Measurements from ENCODE around the gene IGF2R.
A peak's percentile ranks its signal among the peaks of the same experiment; 100 is the strongest.
"Not testable (repeated sequence)": the region's sequence is repeated elsewhere in the genome, so short reads cannot be mapped to it uniquely, and the experiment has no call there.

The IGF2R gene

DNA sequence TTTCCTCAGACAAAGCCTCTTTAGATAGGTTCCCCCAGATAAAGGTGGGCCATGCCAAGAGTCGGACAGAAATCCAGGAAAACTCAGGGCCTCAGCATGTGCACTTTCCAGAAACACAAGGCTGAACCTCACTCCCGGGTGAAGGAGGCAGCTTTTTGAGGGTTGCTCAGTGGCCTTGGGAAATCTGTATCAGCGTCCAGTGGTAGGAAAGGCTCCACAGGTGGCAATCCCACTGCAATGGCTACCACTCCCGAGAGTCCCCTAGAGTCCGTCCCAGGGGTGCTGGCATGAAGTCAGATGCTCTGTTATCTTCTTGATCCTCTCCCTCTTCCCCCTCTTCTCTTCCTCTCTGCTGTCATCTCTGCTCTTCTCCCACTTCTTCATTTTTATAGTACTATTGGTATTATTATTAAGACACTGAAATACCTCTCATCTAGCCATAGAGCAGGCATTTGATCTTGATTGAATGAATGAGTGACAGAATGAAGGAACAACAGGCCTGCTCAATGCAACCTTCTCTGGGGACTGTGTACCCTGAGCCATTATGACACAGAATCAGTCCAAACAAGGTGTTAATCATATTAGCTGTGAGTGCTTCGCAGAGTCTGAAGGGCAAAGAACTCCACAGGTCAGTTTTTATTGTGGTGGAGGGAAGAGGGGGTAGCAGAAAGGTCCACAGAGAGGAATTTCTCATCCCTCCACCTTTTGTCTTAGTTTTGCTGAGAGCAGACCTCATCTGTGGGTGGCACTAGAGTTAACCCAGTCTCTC, 166.1 kb downstream of the IGF2R start:
- no peak for TF ChIP-seq CTCF (IDR thresholded peaks at IDR 0.05; ENCODE audit: insufficient read depth, missing control alignments)
- FAIRE-seq, result no peak
- DNase-seq (ENCODE audit: insufficient read length, low spot score), result no peak

DNA sequence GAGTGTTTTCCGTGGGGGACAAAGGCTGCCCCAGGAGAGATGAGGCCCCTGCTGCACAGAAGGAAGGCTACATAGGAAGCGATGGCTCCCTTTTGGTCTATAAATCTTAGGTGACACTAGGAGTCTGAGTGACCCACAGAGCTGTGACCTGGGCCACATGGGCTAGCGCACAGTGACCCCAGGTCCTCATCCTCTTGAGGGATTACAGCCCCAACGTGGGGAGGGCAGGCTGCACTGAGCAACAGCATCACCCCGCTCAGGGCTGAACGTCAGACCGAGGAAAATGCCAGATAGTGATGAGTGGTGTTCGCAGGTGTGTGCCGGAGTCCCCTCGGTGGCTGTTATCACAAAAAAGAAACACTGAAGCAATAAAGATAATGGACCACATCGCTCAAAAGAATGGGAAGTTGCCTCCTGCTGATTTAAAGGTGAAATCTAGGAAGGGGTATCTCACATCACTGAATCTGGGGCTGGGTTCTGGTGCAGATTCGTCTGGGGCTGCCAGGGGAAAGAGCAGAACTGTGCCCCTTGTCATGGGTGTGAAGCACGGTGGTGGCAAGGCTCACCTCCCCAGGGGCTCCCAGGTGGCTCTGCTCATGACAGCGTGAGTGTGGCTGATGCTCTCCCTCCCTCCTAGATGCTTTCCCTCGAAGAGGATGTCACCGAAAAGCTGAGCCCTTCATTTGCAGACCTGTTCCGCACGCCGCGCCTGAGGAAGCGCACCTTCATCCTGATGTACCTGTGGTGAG, 167.2 kb downstream of the IGF2R start:
- FAIRE-seq, result no peak
- TF ChIP-seq CTCF (IDR thresholded peaks at IDR 0.05; ENCODE audit: insufficient read depth, missing control alignments), result no peak
- no peak for DNase-seq (ENCODE audit: insufficient read length, low spot score)

- no peak for TF ChIP-seq CTCF (IDR thresholded peaks at IDR 0.05; ENCODE audit: insufficient read depth, missing control alignments)
- DNase-seq (ENCODE audit: insufficient read length, low spot score) (no peak), FAIRE-seq (no peak)
Measured at GRCh38 chr6:160137130-160137988, 168.5 kb downstream of the IGF2R start.

DNA sequence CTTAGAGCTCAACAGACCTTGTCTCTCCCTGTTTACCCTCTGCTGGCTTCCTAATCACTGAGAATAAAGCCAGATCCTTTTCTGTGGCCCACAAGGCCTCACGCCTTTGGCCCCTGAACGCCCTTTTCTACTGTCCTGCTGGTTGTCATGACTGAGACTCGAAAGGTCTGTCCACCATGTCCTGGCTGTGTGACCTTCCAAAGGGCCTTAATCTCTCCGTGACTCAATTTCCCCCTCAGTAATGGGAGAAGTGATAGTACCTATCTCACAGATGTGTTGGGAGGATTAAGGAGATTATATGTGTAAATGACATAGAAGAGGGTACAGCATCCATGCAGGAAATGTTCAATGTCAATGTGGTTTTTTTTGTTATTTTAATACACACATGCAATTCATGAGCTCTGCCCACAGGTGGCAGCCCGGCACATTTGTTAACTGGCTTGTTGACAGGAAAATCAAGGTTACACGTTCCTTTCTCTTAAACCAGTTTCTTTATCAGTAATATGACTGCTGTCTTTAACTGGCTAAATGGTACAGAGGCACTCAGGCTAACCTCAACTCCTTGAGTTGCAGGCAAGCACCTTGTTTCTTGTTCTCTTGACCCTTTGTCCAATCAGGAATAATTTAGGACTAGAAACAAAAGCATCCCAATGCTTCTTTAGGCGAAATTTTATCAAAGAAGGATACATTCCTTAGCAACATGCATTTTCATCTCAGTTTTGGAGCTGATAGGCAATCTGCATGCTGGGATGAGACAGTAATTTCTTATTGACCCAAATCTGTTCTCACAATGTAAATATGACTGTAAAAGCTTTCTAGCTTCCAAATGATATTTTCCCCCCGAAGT, 169.3 kb downstream of the IGF2R start:
- peak; percentile 80 for TF ChIP-seq CTCF (IDR thresholded peaks at IDR 0.05; ENCODE audit: insufficient read depth, missing control alignments)
- no peak for DNase-seq (ENCODE audit: insufficient read length, low spot score)
- no peak for FAIRE-seq

- DNase-seq (ENCODE audit: insufficient read length, low spot score) (no peak), FAIRE-seq (no peak)
- no peak for TF ChIP-seq CTCF (IDR thresholded peaks at IDR 0.05; ENCODE audit: insufficient read depth, missing control alignments)
Measured at GRCh38 chr6:160138839-160139419, 170.0 kb downstream of the IGF2R start.

DNA sequence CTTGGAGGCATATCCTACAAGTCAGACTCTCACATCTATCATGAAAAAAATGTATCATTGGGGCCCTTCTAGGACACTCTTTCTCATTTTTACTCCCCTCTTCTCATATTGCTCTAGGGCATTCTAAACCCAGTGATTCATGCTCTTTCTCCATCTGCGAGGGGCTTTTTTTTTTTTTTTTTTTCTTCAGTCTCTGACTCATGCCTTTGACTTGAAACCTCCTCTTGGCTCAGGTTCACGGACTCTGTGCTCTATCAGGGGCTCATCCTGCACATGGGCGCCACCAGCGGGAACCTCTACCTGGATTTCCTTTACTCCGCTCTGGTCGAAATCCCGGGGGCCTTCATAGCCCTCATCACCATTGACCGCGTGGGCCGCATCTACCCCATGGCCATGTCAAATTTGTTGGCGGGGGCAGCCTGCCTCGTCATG, 170.6 kb downstream of the IGF2R start:
- FAIRE-seq, result no peak
- no peak for DNase-seq (ENCODE audit: insufficient read length, low spot score)
- TF ChIP-seq CTCF (IDR thresholded peaks at IDR 0.05; ENCODE audit: insufficient read depth, missing control alignments), result no peak

DNA sequence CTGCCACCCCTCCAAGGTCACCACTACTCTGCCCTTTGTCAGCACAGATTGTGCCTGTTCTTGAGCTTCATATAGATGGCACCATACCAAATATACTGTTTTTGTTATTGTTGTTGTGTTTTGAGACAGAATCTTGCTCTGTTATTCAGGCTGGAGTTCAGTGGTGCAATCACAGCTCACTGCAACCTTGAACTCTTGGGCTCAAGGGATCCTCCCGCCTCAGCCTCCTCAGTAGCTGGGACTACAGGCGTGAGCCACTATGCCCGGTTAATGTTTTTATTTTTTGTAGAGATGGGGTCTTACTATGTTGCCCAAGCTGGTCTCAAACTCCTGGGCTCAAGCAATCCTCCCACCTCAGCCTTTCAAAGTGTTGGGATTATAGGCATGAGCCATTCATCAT, 171.6 kb downstream of the IGF2R start:
- DNase-seq (ENCODE audit: insufficient read length, low spot score); FAIRE-seq: not testable (repeated sequence)
